GM23338 (cell line): ENCODE measurements around the gene CASP10. TPM values are rescaled to one million over a fixed set of nuclear protein-coding genes. Genes with fewer than 3 reads are reported as not detected.

ENCODE experiments used
- ATAC-seq: fragments of 200-7000 bp; cut with Tn5 transposase; 3 replicates; pipeline ENCODE4 v1.9.1; 2020
- DNase-seq: peaks from one replicate; pipeline ENCODE4 v3.0.0-alpha.2; 2015; ENCODE audit warnings: low spot score
- H2AFZ ChIP-seq: fragments of 200-600 bp; sonication (generic); 2 replicates; pipeline ENCODE4 v1.8.0; 2016; ENCODE audit warnings: antibody characterized with exemption, mild to moderate bottlenecking, moderate library complexity
- H3F3A ChIP-seq: fragments of 200-600 bp; sonication (generic); replicated peaks from 2 replicates; pipeline ENCODE4 v1.8.0; 2017; ENCODE audit warnings: antibody characterized with exemption, mixed run types, low read depth
- H3K27ac ChIP-seq: fragments of 200-600 bp; sonication (generic); 2 replicates; pipeline ENCODE4 v1.6.1; 2016; ENCODE audit warnings: low read depth
- H3K27me3 ChIP-seq: fragments of 200-600 bp; sonication (generic); 2 replicates; pipeline ENCODE4 v1.8.0; 2016; ENCODE audit warnings: mild to moderate bottlenecking, mixed run types, moderate library complexity; ENCODE audit not compliant: insufficient read depth
- H3K36me3 ChIP-seq: fragments of 200-600 bp; sonication (generic); 2 replicates; pipeline ENCODE4 v1.8.0; 2016; ENCODE audit warnings: mild to moderate bottlenecking; ENCODE audit not compliant: insufficient read depth
- H3K4me1 ChIP-seq: fragments of 200-600 bp; sonication (generic); 2 replicates; pipeline ENCODE4 v1.8.0; 2016; ENCODE audit warnings: mild to moderate bottlenecking, moderate library complexity; ENCODE audit not compliant: insufficient read depth
- H3K4me2 ChIP-seq: fragments of 200-600 bp; sonication (generic); 2 replicates; pipeline ENCODE4 v1.7.1; 2017; ENCODE audit warnings: mixed run types
- H3K4me3 ChIP-seq: fragments of 200-600 bp; sonication (generic); 2 replicates; pipeline ENCODE4 v1.6.1; 2016; ENCODE audit warnings: mixed run types
- H3K79me2 ChIP-seq: fragments of 200-600 bp; sonication (generic); replicated peaks from 2 replicates; pipeline ENCODE4 v1.8.0; 2017; ENCODE audit warnings: mild to moderate bottlenecking; ENCODE audit not compliant: insufficient read depth
- H3K9me2 ChIP-seq: fragments of 200-600 bp; sonication (generic); 2 replicates; pipeline ENCODE4 v1.8.0; 2017; ENCODE audit not compliant: insufficient read depth
- H4K20me1 ChIP-seq: fragments of 200-600 bp; sonication (generic); replicated peaks from 2 replicates; pipeline ENCODE4 v1.8.0; 2017; ENCODE audit warnings: mild to moderate bottlenecking; ENCODE audit not compliant: insufficient read depth
- H3K27ac Mint-ChIP-seq: 2 replicates; pipeline ENCODE4 v1.8.0; 2020; ENCODE audit warnings: inconsistent platforms, mild to moderate bottlenecking, moderate library complexity, mixed read lengths
- H3K27me3 Mint-ChIP-seq: 3 replicates; pipeline ENCODE4 v1.8.0; 2022; ENCODE audit warnings: low read depth, mild to moderate bottlenecking, moderate library complexity, mixed read lengths, inconsistent platforms; ENCODE audit not compliant: insufficient read depth, poor library complexity
- H3K36me3 Mint-ChIP-seq: 3 replicates; pipeline ENCODE4 v1.8.0; 2021; ENCODE audit warnings: low read depth, mild to moderate bottlenecking, inconsistent platforms, moderate library complexity, mixed read lengths
- H3K4me1 Mint-ChIP-seq: 3 replicates; pipeline ENCODE4 v1.8.0; 2020; ENCODE audit warnings: mild to moderate bottlenecking, inconsistent platforms, mixed read lengths
- H3K4me3 Mint-ChIP-seq: 3 replicates; pipeline ENCODE4 v1.8.0; 2021; ENCODE audit warnings: moderate library complexity, mild to moderate bottlenecking, inconsistent platforms, mixed read lengths
- H3K9me3 Mint-ChIP-seq: 3 replicates; pipeline ENCODE4 v1.8.0; 2020; ENCODE audit warnings: moderate library complexity, mild to moderate bottlenecking, inconsistent platforms, mixed read lengths
- CTCF ChIP-seq, 2 experiments: fragments of 200-600 bp in 1 of 2; sonication (generic) in 1 of 2; conservative IDR thresholded peaks; 2 replicates each; pipeline versions ENCODE4 v1.5.1 to v1.6.1; 2016 to 2017; ENCODE audit warnings: antibody characterized with exemption in 2 of 2, low read depth in 2 of 2, mild to moderate bottlenecking in 2 of 2, moderate library complexity in 1 of 2
- EZH2phosphoT487 ChIP-seq: fragments of 200-600 bp; sonication (generic); IDR thresholded peaks from one replicate; pipeline ENCODE4 v1.8.1; 2018; ENCODE audit warnings: antibody characterized with exemption; ENCODE audit not compliant: unreplicated experiment
- JUNB ChIP-seq: IDR thresholded peaks from one replicate; pipeline ENCODE4 v1.6.1; 2016; ENCODE audit warnings: antibody characterized with exemption; ENCODE audit not compliant: unreplicated experiment
- NANOG ChIP-seq: IDR thresholded peaks from 2 replicates; pipeline ENCODE4 v1.6.1; 2016; ENCODE audit warnings: antibody characterized with exemption, borderline replicate concordance
- REST ChIP-seq: IDR thresholded peaks from one replicate; pipeline ENCODE4 v1.6.1; 2018; ENCODE audit warnings: antibody characterized with exemption; ENCODE audit not compliant: unreplicated experiment
- ZNF114 ChIP-seq: fragments of 250-450 bp; sonication (Bioruptor Pico); IDR thresholded peaks from 2 replicates; pipeline ENCODE4 v1.5.0; 2020; ENCODE audit warnings: mild to moderate bottlenecking, moderate library complexity
- ZNF331 ChIP-seq: fragments of 250-450 bp; sonication (Bioruptor Pico); IDR thresholded peaks from 2 replicates; pipeline ENCODE4 v1.5.0; 2020; ENCODE audit warnings: low read depth, mild to moderate bottlenecking, moderate library complexity
- polyA plus RNA-seq: library from polyadenylated mRNA; unstranded; fragments of >200 nt; fragmentation: Nextera tagmentation; extraction: Ambion mirVana; gene quantifications from 2 replicates; pipeline ENCODE4 v1.2.1, GENCODE V29; 2016
- total RNA-seq: library from RNA; depleted of rRNA; stranded (reverse); fragments of >200 nt; shearing (Covaris generic); gene quantifications from 2 replicates; pipeline ENCODE4 v1.2.3, GENCODE V29; 2014

Gene CASP10
- total and polyA plus RNA-seq, 2 experiments from 2014 or later, result 1.9 to 3.5 TPM

GRCh38 chr2:201195331-201195730 is 12.4 kb downstream of the CASP10 start:
- Histone ChIP-seq H3K9me2 (no peaks in the 10 kb centered on the region), H3K27ac (no peak overlapping the region), H3K79me2 (no peaks in the 10 kb centered on the region), H3K4me3 (no peak overlapping the region), H3K4me1 (no peaks in the 10 kb centered on the region), H4K20me1 (no peaks in the 10 kb centered on the region), H2AFZ (no peak overlapping the region), H3F3A (no peaks in the 10 kb centered on the region), H3K36me3 (no peaks in the 10 kb centered on the region), H3K4me2 (no peak overlapping the region), H3K27me3 (no peaks in the 10 kb centered on the region)
- Mint-ChIP-seq H3K4me3 (no peak overlapping the region), H3K36me3 (no peaks in the 10 kb centered on the region; the same call in 2 of the 3 replicates), H3K9me3 (no peaks in the 10 kb centered on the region), H3K27me3 (no peaks in the 10 kb centered on the region), H3K27ac (no peak overlapping the region), H3K4me1 (peaks cover 4% of the 10 kb centered on the region; the same call in 2 of the 3 replicates)
- TF ChIP-seq JUNB, result no peak
- ATAC-seq (no peak), DNase-seq (no peak)

GRCh38 chr2:201196003-201196402 is 13.1 kb downstream of the CASP10 start:
- Histone ChIP-seq H3K4me3 (no peak overlapping the region), H2AFZ (no peak overlapping the region), H3K36me3 (no peaks in the 10 kb centered on the region), H3K79me2 (no peaks in the 10 kb centered on the region), H3K27me3 (no peaks in the 10 kb centered on the region), H3F3A (no peaks in the 10 kb centered on the region), H3K4me2 (no peak overlapping the region), H3K27ac (no peak overlapping the region), H3K4me1 (no peaks in the 10 kb centered on the region), H3K9me2 (no peaks in the 10 kb centered on the region), H4K20me1 (no peaks in the 10 kb centered on the region)
- H3K4me1 Mint-ChIP-seq, result peaks cover 4% of the 10 kb centered on the region; the same call in 2 of the 3 replicates
- no peak overlapping the region for H3K27ac Mint-ChIP-seq
- no peak overlapping the region for H3K4me3 Mint-ChIP-seq
- H3K36me3 Mint-ChIP-seq, result no peaks in the 10 kb centered on the region; the same call in 2 of the 3 replicates
- ATAC-seq (no peak), DNase-seq (no peak)
- TF ChIP-seq EZH2phosphoT487, result no peak
- H3K9me3 Mint-ChIP-seq, result no peaks in the 10 kb centered on the region
- no peaks in the 10 kb centered on the region for H3K27me3 Mint-ChIP-seq

- Histone ChIP-seq H2AFZ (no peak overlapping the region), H3K36me3 (no peaks in the 10 kb centered on the region), H3K4me3 (no peak overlapping the region), H4K20me1 (no peaks in the 10 kb centered on the region), H3K9me2 (no peaks in the 10 kb centered on the region), H3K4me1 (no peaks in the 10 kb centered on the region), H3K27me3 (no peaks in the 10 kb centered on the region), H3K79me2 (no peaks in the 10 kb centered on the region), H3K4me2 (no peak overlapping the region), H3F3A (no peaks in the 10 kb centered on the region), H3K27ac (no peak overlapping the region)
- H3K27me3 Mint-ChIP-seq, result no peaks in the 10 kb centered on the region
- no peaks in the 10 kb centered on the region; the same call in 2 of the 3 replicates for H3K36me3 Mint-ChIP-seq
- H3K27ac Mint-ChIP-seq, result no peak overlapping the region
- no peaks in the 10 kb centered on the region for H3K9me3 Mint-ChIP-seq
- H3K4me3 Mint-ChIP-seq, result no peak overlapping the region
- DNase-seq (no peak), ATAC-seq (no peak)
- H3K4me1 Mint-ChIP-seq, result peaks cover 4% of the 10 kb centered on the region; the same call in 2 of the 3 replicates
- TF ChIP-seq ZNF114 (CRISPR knock-in tag) (no peak), ZNF331 (CRISPR knock-in tag) (no peak), CTCF (conservative IDR thresholded peaks at IDR 0.05; ENCODE audit: low read depth in 2 of 2) (no peak), REST (no peak), NANOG (no peak)
Observed at GRCh38 chr2:201196803-201197202, 13.9 kb downstream of the CASP10 start.
